MV-4-11 (cell line): ENCODE measurements around the gene SPDEF.

Experiments used
- DNase-seq: peaks from one replicate; lab custom pipeline; 2025; lab: John Stamatoyannopoulos, UW

Gene SPDEF

DNA sequence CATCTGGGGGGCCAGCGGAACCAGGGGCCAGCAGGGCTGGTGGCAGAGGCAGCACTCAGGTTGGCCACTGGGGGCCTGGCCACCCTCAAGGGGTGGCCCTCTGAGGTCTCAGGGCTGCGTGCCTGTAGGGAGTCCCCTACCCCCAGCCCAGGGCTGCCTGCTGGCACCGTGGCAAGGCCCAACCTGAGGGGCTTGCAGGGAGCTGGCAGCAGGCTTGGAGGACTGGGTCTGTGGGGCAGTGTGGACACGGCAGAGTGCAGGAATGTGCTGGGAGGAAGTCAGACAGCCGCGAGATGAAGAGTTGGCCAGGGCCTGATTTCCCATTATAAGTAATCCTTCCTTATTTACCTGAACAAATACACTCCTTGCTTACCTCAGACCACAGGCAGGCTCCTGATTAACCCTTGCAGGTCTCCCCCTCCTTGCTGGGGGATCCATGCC lies at the start of gene SPDEF:
SPDEF (minus strand) TSS at position 299 of the 441 bp plus-strand sequence. CDS start 11,874 bp downstream, outside the sequence.
- no peak for DNase-seq

DNA sequence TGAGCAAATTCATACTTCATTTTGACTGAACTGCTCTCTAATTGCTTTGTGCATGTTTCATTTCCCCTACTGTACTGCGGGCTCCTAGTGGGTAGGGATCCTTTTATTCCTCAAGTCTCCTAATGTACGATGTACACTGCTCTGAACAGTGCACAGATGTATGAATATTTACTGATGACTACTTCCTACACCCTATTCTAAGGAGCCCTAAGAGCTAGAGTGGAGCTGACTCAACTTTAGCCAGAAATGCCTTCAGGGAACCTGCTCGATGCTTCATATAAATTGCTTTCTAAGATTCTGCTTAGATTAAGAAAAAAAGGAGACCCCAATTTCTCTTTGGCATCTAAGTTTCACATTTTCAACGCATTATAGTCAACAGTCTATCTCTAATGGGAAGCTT lies 47.6 kb upstream of the SPDEF start:
- no peak for DNase-seq

DNA sequence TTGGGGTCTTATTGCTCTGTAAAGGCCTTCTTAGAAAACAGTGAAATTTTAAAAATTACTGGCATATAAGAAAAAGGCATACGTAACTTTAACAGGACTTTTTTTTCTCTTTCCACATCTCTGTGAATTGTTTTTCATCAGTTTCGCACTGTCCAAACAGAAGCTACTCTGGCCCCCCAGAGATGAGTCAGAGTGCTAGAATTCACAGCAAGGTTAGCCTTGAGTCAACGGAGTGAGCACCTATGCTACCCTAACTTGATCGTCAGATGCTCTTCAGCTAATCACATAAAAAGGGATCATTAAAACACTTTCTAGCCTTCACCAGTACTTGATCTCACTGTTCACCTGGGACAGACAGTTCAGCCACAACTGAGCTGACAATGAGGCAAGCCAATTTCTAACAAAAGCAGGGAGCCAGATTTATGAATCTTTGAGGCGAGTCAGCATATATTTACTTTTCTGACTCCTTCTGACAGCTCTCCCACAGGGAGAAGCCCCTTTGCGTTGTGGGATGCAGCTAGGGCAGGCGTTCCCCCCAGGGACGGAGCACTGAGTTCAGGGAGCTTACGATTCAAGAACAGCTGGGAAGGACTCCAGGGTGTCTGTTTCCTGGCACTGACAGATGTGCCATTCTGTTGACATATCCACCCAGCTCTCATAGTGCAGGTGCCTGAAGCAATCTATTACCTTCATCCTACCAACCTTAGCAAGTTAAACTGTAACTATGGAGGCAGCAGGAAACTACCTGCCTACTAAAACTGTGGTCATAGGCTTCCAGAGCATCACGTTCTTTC lies 46.4 kb upstream of the SPDEF start:
- no peak for DNase-seq

DNA sequence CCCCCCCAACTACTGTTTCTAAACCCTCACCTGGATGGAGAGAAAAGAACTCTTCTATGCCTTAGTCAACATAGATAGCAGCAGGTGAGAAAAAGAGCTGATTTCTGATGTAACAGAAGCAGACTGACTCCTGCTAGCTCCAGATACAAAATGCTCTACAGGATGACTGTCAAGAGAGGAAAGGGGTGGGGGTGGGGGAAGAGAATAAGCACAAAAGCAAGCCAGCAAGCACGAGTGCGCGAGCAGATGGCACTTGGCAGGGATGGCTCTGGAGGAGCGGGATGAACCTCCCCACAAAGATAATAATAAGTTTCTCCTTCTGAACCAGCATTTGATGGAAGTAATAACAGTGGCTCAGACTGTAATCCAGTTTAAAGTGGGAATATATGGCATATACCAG lies 45.6 kb upstream of the SPDEF start:
- no peak for DNase-seq

DNA sequence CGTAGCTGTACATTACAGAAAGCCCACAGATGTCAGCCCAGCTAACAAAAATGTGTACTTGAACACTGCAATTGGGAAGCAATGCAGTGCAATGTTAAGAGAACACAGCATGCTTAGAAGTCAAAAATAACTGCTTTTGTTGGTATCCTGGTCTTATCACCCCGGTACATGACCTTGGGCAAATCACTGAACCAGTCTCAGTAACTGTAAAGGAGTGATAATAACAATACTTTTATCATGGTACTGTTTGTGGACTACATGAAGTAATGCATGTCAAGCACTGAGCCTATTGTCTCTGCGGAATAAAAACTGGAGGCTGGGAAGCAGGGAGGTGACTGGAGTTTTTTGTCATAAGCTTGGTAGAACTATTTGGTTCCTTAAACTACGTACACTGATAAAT lies 44.7 kb upstream of the SPDEF start:
- no peak for DNase-seq

DNA sequence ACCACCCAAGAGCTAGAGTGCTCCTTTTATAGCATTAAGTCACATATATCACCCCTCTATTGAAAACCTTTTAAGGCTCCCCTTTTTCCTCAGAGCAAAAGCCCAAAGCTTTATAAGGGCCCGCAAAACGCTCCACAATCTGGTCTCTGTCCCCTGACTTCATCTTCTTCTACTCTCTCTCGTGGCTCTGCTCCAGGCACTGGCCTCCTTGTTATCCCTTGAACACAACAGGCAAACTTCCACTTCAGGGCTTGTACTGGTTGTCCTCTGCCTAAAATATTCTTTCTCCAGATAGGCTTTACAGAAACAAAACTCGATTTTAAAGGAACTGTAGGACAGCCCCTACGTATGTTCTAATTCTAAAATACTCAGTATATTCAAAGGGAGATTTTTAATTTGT lies 44.0 kb upstream of the SPDEF start:
- no peak for DNase-seq

DNA sequence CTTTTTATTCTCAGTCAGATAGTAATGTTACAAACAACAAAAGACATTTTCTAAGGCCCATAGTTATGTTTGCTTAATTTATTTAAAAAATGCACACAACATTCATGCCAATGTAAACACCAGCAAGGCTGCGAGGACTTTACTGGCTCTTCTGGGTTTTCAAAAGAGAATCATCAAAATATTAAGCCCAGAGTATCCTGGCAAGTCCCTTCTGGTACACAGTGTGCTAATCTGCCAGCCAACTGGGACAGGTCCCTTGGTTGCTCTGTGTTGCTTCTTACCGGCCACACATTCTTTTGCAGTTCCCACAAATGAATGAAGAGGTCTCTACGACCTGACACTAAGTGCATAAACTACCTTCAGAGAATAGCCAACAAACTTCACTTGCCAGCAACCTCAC lies 42.6 kb upstream of the SPDEF start:
- no peak for DNase-seq

DNA sequence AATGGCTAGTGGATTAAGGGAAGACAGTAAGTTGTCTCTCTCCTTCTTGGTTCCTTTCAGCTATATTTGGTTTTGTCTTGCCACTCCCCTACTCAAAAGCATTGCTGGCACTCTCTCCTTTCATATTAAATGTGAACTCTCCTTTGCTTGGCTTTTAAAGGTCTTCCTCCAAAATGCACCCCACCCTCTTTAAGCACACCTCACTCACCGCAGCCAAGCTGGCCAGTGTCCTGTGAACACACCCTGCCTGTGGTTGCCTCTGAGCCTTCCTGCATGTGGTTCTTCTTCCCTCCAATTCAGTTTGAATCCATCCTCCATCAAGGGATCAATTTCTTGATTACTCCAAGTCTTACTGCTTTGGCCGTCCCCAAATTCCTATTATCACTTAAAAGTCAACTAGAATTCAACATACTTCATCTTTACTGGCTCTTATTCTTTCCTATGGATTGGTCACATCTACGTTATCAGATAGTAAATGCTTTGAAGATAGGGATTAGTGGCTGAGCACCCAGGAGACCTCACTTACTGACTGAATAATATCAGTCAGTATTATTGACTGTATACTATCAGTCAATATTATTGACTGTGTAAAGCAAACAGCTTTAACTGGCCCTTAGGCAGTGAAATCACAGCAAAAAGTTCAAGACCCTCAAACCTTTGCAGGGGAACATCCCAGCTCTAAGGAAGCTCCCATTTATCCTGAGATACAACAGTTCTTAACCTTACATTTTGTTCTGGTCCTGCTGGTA lies 41.6 kb upstream of the SPDEF start:
- no peak for DNase-seq

DNA sequence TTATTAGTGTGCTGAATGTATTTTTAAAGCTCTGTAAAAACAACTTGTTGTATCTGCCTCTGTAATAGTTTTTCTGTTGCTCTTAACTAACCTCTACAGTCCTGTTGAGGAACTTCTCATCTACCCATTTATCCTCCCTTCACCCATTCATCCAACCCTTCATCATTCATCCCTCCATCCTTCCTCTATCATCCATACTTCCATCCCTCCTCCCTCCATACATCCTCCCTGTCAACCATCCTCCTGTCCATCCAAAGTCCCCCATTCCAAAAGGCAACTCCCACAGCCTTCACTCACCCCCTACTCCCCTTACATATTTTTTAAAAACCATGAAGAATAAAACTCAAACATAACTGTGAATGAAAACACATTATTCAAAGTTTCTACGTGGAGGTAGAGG lies 40.7 kb upstream of the SPDEF start:
- no peak for DNase-seq

DNA sequence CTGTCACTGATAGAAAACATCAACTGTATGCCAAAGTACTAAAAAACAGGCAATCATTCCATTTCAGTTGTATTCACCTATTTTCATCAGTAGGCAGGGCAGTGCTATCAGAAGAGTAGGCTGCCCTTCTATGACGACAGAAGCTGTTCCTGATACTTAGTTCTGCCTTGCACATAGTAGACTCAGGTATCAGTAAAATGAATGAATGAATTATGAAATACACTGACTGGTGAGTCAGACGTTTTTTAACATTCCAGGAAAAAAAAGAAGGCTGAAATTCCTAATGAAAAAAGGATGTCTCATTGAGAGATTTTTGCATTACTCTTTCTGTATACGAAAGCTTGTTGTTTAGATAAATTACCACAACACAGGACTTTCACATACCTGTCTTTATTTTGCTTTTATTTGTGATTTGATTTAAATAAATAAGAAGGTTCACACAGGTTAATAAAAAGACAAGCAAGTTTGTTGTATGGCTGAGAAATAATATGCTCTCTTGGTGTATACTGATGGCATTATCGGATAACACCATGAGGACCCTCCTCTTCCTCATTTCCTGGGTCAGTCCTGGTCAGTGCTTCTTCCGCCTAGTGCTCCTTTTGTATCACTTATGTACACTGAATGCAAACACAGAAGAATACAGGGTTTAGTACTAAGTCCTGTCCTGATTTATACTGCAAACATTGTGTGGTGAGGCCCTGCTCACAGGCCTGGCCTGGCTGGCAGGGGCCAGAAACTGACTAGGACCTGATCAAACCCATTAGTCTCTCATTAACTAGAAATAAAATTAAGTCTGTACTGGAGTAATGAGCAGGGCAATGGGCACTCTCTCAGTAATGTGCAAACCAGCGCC lies 39.4 kb upstream of the SPDEF start:
- no peak for DNase-seq

DNA sequence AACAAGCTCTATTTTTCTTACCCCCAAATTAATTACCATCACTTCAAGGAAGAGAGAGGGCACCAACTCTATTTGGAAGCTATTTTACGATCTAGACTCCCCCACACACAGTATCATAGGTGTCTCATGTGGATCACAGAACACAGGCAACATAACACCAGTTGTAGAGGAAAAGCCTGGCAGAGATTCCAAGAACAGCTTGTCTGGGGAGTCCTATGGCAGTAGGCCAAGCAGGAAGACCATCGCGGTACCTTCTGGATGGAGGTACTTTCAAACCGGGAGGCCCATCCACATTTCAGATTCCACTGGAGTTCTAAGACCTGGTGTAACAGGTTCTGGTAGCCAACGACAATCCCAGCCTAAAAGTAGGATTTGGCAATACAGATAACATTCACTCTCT lies 37.6 kb upstream of the SPDEF start:
- DNase-seq = no peak

DNA sequence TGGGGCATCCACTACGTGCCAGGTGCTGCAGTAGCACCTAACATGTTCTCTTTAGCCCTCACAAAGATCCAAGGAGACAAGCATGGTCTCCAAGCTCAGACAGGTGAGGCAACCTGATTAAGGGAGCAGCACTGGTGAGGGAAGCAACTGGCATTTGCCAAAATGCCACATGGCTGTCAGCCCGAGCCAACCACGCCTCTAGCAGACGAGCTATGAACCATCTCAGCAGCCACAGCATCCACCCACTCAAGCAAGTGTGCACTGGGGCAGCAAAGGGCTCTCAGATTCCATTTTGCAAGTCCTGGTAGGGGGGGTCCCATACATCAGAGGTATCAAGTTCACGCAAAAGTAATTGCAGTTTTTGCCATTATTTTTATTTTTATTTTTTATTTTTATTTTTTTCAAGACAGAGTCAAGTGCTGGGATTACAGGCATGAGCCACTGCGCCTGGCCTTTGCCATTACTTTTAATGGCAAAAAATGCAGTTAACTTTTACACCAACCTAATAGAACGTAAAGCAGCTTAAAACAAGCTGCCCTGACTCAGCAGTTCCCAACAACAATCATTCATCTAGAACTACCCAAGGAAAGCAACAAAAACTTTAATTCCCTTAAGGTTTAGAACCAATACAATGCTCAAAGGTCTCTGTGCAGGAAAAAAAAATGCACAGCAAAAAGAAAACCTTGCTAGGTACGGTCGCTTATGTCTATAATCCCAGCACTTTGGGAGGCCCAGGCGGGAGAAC lies 36.3 kb upstream of the SPDEF start:
- no peak for DNase-seq

DNA sequence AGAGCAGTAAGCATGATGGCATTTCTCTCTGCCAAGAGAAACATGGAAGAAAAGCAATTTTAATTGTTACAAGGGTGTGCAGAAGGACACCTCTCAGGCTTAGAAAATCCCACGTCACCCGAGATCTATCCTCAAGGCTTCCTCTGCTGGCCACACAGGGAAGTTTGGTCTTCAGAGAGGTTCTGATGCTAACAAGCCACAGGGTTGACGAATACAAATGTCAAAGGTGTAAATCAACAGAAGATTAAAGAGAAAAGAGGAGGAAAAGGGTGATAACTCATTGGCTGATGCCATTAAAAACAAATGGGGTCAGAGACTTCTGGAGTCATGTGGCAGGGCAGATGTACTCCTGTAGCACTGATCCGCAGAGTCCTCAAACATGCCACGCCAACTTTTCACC lies 33.6 kb upstream of the SPDEF start:
- no peak for DNase-seq

DNA sequence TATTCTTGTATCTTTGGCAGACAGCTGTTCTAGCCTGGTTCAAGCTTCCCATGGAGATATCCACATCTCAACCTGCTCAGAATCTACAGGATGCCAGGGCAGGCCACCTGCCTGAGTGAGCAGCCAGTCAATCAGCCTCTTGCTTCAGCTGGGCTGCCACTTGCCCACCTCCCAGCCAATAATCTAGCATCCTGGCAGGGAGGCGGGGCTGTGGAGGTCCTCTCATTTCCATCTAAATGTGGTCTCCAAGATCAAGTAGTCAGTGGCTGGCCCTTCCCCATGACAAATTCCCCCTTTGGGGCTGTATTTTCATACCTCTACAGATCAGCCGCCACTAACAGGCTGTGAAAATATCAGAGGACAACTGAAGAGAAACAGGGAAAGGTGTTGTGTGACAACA lies 33.0 kb upstream of the SPDEF start:
- no peak for DNase-seq

DNA sequence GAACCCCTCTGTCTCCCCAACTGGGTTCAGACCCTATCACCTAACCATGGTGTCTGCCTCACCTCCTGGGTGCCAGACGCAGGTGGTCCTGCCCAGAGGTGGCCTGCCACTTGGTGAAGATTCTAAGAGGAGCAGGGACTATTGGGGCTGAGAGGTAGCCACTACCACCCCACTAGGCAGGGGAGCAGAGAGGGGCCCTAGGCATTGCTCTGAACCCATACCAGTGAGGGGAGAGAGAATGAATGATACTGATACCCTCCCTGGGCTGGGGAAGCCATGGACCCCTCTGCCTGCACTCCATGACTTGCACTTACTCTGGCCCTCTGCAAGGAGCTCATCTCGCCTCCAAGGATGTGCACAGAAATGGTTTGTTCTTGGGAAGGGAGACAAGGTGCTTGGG lies 31.7 kb upstream of the SPDEF start:
- DNase-seq = no peak

DNA sequence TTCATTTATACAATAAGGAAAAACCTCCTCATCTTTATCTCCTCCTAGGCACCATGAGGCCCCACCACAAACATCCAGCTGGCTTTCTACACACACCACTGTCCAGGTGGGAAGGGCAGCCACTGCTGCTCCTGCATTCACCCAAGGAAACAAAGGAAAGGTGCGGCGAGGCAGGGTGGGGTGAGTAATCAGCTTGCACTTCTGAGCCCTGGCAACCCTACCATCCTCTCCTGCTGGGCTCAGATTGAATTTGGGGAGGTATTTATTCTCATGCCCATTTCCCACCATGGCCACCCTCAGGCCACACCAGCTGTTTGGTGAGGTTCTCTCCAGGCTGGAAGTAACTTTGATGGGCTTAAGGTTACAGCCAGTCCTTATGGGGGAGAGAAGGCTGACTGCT lies 31.2 kb upstream of the SPDEF start:
- no peak for DNase-seq

DNA sequence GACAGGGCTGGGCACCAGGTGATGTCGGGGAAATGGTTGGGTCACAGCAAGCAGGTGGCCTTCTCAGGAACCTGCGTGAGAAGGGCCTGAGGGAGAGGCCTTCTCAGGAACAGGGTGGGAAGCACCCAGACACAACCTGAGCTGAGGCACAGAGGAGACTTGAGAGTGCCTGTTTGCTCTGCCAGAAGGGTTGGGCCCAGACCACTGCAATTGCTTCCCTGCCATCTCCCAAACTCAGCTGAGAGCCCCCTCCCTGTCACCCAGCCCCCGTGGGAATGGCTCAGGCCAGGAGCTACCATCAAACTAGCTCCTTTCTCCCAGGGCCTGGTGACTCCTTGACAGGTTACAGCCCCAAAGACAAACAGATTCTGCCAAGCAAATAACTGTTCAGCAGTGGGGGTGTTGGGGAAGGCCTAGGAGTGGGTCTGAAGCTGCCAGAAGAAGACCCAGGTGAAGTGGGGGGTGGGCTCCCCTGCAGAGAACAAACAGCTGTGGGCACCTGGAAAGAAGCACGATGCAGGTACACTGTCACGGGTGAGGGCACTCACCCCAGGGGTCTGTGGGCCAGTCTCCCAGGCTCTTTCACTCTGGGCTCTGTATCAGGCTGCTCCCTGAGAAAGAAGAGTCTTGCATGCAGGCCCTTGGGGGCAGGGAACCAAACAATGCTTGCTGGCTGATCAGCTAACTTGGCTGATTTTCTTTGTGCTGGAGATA lies 30.4 kb upstream of the SPDEF start:
- no peak for DNase-seq

DNA sequence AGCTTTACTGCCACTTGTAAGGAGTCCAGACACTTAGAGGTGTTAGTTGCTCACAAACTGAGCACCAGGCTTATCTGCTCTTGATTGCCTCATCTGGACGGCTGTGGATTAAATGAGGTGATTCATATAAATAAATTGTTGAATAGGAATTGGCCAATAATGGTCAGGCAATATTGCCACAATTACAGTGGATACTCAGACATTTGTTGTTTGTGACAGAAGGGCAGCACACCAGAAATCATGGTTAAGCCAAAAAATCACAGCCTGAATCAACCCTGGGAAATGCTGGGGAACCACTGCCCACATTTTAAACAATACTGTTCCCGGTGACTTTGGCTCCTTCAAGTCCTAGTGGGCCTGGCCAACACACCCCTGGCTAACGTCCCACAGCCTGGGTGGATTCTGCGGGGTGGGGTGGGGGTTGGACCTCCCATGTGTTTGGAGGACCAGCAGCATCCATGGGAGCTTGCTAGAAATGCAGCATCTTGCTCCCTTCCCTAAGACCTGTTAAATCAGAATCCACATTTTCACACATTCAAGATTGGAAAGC lies 29.5 kb upstream of the SPDEF start:
- no peak for DNase-seq

DNA sequence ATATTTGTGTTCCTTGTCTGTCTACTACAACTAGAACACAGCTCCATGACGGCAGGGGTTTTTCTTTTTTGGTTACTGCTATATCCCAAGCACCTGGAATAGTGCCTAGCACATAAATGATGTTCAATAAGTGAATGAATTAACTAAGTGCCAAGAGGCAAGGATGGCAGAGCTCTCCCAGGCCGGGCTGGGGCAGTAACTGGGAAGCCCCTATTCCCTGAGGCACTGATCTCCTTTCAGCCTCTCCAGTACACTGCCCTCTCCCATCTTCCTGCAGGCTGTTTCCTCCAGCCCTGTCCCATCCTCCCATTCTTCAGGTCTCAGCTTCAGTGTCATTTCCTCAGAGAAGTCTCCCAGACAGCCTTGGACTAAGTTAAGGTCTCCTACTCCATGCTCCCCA lies 29.0 kb upstream of the SPDEF start:
- DNase-seq = no peak

DNA sequence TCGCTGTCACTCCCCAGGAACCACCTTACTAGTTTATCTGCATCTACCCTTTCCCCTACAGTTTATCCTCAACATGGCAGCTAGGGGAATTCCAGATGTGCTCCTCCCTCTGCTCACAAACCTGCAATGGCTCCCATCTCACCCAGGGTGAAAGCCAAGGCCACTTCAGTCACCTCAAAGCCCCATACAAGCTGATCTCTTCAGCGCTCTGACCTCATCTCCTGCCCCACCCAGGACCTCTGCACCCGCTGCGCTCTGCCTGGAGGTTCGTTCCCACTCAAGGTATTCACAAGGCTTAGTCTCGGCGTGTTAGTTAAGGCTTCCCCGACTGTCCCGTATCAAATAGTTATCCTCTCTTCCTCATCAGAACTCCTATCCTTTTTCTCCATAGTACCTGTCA lies 28.6 kb upstream of the SPDEF start:
- no peak for DNase-seq
